GM18519 (cell line): ENCODE results near the gene GTPBP10.
"Not testable (repeated sequence)": the region's sequence is repeated elsewhere in the genome, so short reads cannot be mapped to it uniquely, and the experiment has no call there.

ENCODE experiments used
- ATAC-seq: cut with Tn5 transposase; IDR thresholded peaks from one replicate; pipeline ENCODE4 v1.9.1; 2021; ENCODE audit warnings: mild to moderate bottlenecking, moderate library complexity; ENCODE audit not compliant: unreplicated experiment, low FRiP score

Gene GTPBP10

GRCh38 chr7:90350032-90350431 is 3.5 kb downstream of the GTPBP10 start:
- ATAC-seq = not testable (repeated sequence)

GRCh38 chr7:90351987-90352386 is 5.5 kb downstream of the GTPBP10 start:
- no peak for ATAC-seq

DNA sequence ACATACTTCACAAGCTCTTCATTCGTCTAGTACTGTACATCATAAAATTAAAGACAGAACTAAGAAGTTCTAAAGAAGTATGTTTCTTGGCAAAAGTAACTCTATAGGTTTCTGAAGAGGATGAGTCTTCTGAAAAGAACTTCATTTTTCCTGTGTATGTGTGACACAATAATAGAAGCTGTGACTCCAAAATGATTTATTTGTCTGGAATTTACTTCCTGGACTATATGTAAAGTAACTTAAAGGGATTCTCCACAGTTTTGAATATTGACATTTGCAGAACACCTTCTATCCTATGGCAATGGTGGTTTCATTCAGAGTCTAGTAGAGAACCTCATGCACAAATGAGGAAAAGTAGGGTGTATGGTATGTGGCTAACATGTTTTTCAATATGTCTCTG is 36.9 kb downstream of the GTPBP10 start:
- no peak for ATAC-seq

DNA sequence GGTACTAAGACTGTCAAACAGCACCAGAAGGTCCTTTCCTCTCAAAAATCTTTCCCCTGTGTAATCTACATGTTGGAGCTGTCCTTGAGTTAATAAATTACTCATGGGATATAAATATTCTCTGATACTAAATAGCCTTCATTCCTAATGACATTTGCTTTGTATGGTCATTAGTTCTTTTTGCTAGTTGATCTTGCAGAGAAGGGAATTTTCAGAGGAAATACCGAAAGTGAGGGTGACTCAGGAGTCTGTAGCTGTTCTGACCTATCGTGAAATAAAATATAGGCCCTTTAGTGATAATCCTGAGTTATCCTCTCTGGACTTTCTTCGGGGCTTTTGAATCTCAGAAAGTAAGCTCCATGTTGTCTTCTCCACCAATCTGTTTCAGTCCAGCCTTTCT is 37.3 kb downstream of the GTPBP10 start:
- no peak for ATAC-seq

- no peak for ATAC-seq
These were observed 37.9 kb downstream of the GTPBP10 start for GRCh38 chr7:90384433-90384832.

DNA sequence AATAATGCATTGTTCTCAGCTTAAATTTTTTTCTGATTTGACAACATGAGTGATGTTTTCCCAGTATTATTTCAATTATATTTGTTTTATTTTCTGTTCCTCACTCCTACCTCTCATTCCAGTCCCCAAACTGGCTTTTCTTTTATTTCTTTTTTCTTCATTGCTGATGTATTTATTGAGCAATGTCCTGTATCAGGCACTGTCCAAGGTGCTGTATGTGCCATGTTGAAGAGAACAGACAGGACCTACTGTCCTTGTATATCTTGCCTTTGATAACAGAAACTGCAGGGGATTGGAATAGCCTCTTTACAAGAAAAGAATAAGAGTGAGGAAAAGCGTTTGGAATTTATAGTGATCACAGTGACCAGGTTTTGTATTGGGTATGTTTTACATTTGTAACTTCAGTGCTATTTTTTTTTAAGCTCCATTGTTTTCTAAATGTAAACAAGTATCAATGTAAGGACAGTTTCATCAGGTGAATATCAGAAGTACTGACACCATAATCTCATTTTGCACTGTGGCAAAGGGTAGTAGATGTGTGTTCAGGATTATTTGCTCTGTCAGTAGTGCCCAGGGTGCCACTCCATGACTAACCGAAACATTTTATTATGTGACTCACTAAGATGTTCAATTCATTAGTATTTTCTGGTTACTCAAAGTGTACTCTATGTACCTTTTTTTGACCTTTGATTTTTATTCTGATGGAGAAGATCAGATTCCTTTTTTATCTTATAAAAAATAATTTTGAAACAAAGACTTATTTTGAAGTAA is 41.1 kb downstream of the GTPBP10 start:
- no peak for ATAC-seq

DNA sequence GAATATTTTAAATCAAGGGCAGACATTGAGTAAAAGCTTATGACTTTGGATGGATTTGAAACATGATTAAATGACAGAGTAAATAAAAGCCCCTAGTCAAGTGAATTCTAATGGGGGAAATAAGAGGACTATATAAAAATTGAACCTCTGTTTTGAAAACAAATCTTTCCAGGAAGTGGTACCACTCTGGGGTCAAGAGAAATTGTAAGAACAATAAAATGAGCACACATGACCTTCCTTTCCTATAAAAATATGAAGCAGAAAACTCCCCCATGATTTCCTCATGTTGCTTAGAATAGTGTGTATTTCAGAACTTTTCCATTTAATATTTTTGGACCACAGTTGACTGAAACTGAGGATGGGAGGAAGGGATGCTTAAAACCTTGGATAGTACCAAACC is 44.4 kb downstream of the GTPBP10 start:
- no peak for ATAC-seq

DNA sequence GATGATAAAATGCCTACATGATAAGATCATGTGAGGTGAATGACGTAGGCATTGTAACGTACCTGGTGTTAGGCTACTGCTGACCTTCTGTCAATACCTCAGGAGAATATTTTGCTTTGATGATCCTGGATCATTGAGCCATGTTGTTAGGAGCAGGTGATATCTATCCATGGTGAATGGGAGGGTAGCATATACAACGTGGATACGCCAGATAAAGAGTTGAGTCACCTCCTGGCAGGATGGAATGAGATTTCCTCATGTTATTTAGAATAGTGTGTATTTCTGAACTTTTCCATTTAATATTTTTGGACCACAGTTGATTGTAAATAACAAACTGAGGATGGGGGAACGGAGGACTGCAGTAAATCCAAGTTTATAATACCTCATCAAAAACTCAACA is 45.0 kb downstream of the GTPBP10 start:
- no peak for ATAC-seq

DNA sequence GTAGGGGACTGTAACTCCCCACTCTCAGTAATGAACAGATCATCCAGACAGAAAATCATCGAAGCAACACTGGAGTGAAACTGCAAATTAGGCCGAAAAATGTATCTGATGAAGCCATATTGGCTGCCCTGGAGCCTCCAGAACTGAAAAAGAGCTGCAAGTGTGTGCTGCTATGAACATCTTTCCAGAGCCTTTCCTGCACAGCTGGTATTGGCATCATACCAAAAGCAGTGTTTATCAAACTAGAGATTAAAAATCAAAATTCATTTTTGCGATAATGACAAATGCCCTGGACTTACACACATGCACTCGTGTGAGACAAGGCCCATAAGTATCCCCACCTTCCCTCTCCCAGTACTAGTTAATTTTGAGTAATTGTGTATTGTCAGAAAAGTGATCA is 49.9 kb downstream of the GTPBP10 start:
- no peak for ATAC-seq

DNA sequence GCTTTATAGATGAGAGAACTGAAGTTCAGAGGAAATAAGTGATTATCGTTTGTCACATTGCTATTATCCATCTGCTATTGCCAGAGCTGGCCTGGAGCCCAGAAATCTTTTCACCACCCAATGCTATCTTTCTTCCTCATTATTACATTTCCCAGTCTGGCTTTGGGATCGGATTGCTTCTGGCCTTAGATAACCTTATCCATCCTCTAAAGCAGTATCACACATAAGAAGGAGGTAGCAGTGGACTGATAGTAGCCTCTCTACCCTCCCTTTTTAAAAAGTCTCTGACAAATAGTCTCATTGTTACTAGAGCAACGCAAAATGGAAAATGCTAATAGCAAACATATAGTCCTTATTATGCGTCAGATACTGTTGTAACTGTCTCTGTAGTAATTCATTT is 55.5 kb downstream of the GTPBP10 start:
- no peak for ATAC-seq

GRCh38 chr7:90402785-90403173 is 56.3 kb downstream of the GTPBP10 start:
- no peak for ATAC-seq

DNA sequence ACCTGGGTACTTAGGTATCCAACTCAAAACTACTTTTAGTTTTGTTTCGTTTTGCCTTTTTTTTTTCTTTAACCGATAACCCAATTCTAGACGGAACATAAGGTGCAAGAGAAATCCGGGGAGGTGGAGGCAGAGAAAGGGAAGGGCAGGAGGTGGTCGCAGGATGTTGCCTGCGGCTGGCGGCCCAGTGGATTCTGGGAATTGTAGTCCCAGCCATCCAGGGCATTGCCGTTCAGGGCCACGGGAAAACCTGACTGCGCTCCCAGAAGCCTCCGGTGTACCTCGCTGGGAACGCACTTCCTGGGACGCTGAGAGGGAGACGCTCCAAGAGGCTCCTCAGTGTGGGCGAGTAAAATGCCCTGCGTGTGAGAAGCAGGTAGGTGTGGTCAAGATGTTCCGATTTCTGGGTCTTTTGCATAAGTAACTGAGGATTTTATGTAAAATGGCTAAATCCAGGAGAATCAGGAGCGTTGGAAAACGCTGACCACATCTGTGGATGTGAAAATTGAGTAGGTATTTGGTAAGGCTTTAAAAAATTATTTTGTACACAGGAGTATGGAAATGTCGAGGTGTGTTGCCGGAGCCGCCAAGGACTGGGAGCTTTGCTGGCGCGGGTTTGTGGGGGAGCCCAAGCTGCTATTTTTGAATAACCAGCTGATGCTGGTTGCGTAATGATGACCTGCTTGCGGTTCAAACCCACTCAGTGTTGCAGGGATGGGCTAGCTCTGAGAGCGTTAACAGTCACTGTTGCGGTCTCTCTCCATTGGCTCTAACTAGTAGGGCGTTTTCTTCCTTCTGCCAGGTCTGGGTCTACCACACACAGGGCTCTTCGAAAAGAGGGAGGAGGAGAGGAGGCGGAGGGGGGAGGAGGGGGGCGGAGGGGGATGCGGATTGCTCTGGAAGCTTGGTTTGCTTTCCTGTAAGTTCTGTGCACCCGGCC is 56.9 kb downstream of the GTPBP10 start, which contains the start of gene CLDN12:
Gene CLDN12, plus strand, starts transcription at position 288 of the 940 bp plus-strand sequence. CDS start 9,216 bp downstream, outside the sequence.
- ATAC-seq = peak; percentile 98

DNA sequence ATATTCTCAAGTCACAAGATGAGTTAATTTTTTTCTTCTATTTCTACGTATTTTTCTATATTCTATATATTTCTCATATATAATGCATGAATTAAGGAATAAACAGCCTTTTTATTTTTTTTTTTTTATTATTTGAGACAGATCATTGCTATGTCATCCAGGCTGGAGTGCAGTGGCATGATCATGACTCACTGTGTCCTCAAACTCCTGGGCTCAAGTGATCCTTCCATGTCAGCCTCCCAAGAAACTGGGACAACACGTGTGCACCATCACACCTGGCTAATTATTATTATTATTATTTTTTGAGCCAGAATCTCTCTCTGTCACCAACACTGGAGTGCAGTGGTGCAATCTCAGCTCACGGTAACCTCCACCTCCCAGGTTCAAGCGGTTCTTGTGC is 58.3 kb downstream of the GTPBP10 start:
- ATAC-seq = no peak

DNA sequence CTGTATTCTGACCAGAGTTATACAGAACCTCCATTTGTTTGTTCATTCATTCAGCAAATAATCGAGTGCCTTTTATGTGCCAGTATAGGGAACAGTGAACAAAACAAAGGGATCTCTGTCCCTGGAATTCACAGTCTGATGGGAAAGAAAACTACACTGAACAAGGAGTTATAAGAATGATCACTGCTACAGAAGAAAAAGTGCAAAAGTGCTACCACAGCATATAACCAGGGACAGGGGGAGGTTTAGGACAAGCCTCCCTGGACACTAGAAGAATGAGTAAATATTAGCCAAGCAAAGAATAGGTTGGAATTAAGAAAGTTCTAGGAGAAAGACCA is 60.9 kb downstream of the GTPBP10 start:
- no peak for ATAC-seq

DNA sequence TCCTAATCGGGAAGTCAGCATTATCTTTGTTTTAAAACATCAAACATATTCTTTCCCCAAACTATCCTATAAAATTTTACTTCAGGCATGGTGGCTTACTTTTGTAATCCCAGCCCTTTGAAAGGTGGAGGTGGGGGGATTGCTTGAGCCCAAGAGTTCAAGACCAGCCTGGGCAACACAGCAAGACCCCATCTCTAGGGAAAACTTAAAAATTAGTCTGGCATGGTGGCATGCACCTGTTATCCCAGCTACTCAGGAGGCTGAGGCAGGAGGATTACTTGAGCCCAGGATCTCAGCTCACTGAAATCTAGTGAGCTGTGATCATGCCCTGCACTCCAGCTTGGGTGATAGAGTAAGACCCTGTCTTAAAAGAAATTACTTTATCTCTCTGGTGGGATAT is 61.6 kb downstream of the GTPBP10 start:
- no peak for ATAC-seq

DNA sequence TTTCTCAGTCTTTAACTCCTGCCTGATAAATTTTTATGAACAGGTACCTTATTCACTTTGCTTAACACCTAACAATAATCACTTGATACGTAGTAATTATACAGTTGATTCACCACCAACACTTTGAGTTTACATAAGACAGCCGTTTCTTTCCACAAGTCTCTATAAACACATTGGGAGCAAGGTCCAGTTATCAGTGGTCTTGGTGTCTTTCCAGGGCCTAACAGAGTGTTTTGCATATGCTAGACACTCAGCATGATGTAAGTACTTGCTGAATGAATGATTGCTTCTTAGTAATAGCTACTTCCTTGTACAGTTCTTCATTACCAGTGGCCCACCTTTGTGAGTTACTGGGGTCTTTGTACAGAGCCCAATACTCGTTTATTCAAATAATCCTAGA is 63.2 kb downstream of the GTPBP10 start:
- ATAC-seq = no peak

GRCh38 chr7:90411510-90411909 is 65.0 kb downstream of the GTPBP10 start:
- ATAC-seq = no peak

- ATAC-seq = peak; percentile 51
These were observed 66.1 kb downstream of the GTPBP10 start for GRCh38 chr7:90412458-90413184.

DNA sequence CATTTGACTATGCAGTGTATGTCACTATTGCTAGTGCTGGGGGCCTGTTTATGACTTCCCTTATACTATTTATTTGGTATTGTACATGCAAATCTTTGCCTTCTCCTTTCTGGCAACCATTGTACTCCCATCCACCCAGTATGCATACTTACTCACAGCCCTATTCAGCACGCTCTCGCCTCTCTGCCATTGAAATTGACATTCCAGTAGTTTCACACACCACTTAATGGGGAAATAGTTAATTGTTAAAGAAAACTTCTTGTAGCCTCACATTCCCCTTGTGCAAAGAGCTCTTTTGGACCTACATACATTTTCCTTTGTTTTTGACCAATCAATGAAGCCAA is 66.6 kb downstream of the GTPBP10 start:
- ATAC-seq = no peak

- no peak for ATAC-seq
These were observed 75.1 kb downstream of the GTPBP10 start for GRCh38 chr7:90421651-90422050.

DNA sequence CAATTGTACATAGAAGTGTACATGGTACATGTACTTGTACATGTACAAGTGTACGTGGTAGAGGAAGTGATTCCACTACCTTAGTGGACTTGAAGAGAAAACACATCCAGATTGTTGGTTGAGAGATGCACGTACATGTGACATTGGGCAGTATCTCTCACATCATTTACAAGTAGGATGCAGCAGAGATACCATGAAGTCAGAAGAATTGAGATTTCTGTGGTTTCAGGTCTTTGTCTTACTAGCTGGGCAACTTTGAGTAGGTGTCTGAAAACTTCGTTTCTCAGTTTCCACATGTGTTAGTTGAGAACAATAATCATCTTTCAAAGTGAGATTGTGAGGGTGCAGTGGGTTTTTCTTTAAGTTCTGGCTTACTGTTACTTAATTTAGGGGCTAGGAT is 78.2 kb downstream of the GTPBP10 start:
- peak; percentile 98 for ATAC-seq
